ENCODE data around the gene JPH3. TPM values are rescaled to one million over a fixed set of nuclear protein-coding genes. Genes with fewer than 3 reads are reported as not detected.

Gene JPH3
- total and polyA plus RNA-seq, 4 experiments from 2014 or later, result 0.09 TPM; not detected in 3

DNA sequence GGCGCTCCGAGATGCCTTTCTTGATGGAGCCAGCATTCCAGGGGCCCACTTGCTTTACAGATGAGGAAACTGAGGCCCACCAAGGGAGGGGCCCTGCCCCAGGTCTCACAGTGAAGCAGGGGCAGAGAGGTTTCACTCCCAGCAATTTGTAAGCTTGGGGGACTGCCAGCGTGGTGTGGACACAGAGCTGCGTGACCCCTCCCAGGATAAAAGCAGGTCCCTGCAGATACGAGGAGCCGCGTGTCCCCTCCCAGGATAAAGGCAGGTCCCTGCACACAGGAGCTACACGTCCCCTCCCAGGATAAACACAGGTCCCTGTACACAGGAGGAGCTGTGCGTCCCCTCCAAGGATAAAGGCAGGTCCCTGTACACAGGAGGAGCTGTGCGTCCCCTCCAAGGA, 11.7 kb downstream of the JPH3 start:
- H3K36me3 Mint-ChIP-seq, result no peaks in the 10 kb centered on the region
- no peaks in the 10 kb centered on the region for H3K4me1 Mint-ChIP-seq
- H3K27me3 Mint-ChIP-seq, result peaks cover 5 to 10% of the 10 kb centered on the region in 2 donors
- no peaks in the 10 kb centered on the region for H3K9me3 Mint-ChIP-seq
- no peak overlapping the region for H3K4me3 Mint-ChIP-seq
- intact Hi-C loops (cut with micrococcal nuclease), result no loop called here
- no peak overlapping the region for H3K4me3 ChIP-seq (ENCODE audit: low read length in 2 of 2)
- no peaks in the 10 kb centered on the region for H3K4me1 ChIP-seq (ENCODE audit: insufficient read depth, low read length)
- no peak overlapping the region for H3K27ac Mint-ChIP-seq
- ChIA-PET CTCF (ENCODE audit: partially characterized antibody) (no interaction called here), POLR2A (ENCODE audit: partially characterized antibody) (no interaction called here)
- H3K27ac ChIP-seq (ENCODE audit: low read depth, low read length), result no peak overlapping the region
- H3K36me3 ChIP-seq (ENCODE audit: insufficient read depth, low read length), result no peaks in the 10 kb centered on the region
- no peaks in the 10 kb centered on the region for H3K27me3 ChIP-seq (ENCODE audit: insufficient read depth, low read length)
- H3K9me3 ChIP-seq (ENCODE audit: control insufficient read depth in 1 of 2, low read length in 2 of 2), result no peaks in the 10 kb centered on the region
- DNase-seq, result no peak

DNA sequence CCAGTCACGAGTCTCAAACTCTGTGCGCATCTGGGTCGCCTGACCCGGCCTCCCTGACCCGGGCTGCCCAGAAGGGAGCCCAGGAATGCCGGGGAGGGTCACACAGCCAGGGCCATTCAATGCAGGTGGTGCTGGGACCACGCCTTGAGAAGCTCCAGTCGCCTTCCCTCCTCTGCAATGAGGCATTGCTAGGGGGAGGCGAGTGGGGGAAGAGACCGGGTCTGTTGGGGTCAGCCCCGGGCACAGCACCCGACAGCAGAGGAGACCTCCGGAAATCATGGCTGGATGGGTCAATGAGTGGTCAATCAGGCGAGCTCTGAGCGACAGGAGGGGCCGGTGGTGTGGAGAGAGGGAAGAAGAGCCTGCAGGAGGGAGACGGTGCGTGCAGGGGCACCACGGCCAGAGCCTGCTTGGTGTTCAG, 13.3 kb downstream of the JPH3 start:
- Mint-ChIP-seq H3K36me3 (no peaks in the 10 kb centered on the region), H3K4me1 (no peaks in the 10 kb centered on the region), H3K9me3 (no peaks in the 10 kb centered on the region), H3K4me3 (no peak overlapping the region), H3K27me3 (peaks cover 9 to 12% of the 10 kb centered on the region in 2 donors), H3K27ac (no peak overlapping the region)
- ChIA-PET POLR2A (ENCODE audit: partially characterized antibody) (no interaction called here), CTCF (ENCODE audit: partially characterized antibody) (interaction anchor here (1.1 kb wide), 1 partner anchor 21 kb away, joined by 3 read pairs; no protein-coding TSS in a partner anchor)
- H3K27ac ChIP-seq (ENCODE audit: low read depth, low read length), result no peak overlapping the region
- H3K4me3 ChIP-seq (ENCODE audit: low read length in 2 of 2), result no peak overlapping the region
- DNase-seq, result no peak
- H3K36me3 ChIP-seq (ENCODE audit: insufficient read depth, low read length), result no peaks in the 10 kb centered on the region
- H3K27me3 ChIP-seq (ENCODE audit: insufficient read depth, low read length), result no peaks in the 10 kb centered on the region
- H3K9me3 ChIP-seq (ENCODE audit: control insufficient read depth in 1 of 2, low read length in 2 of 2), result no peaks in the 10 kb centered on the region
- intact Hi-C loops (cut with micrococcal nuclease), result no loop called here
- H3K4me1 ChIP-seq (ENCODE audit: insufficient read depth, low read length), result no peaks in the 10 kb centered on the region

DNA sequence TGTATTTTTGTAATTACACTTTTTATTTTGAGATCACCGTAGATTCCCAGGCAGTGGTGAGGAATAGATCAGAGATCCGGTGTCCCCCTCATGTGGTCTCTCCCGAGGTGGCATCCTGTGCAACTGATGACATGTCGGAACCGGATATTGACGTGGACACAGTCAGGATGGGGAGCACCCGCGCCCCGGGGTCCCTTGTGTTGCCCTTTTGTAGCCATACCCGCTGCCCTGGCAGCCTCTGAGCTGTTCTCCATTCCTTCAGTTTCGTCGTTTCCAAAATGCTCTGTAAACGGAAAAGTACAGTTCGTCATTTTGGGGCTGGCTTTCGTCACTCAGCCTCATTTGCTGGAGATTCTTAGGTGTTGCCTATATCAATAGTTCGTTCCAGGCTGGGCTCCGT, 14.2 kb downstream of the JPH3 start:
- Mint-ChIP-seq H3K27me3 (peaks cover 7 to 12% of the 10 kb centered on the region in 2 donors), H3K4me1 (no peaks in the 10 kb centered on the region), H3K27ac (no peak overlapping the region), H3K4me3 (no peak overlapping the region), H3K9me3 (no peaks in the 10 kb centered on the region), H3K36me3 (no peaks in the 10 kb centered on the region)
- ChIA-PET CTCF (ENCODE audit: partially characterized antibody) (no interaction called here), POLR2A (ENCODE audit: partially characterized antibody) (no interaction called here)
- Histone ChIP-seq H3K27ac (ENCODE audit: low read depth, low read length) (no peak overlapping the region), H3K36me3 (ENCODE audit: insufficient read depth, low read length) (no peaks in the 10 kb centered on the region), H3K4me1 (ENCODE audit: insufficient read depth, low read length) (no peaks in the 10 kb centered on the region), H3K9me3 (ENCODE audit: control insufficient read depth in 1 of 2, low read length in 2 of 2) (no peaks in the 10 kb centered on the region), H3K4me3 (ENCODE audit: low read length in 2 of 2) (no peak overlapping the region), H3K27me3 (ENCODE audit: insufficient read depth, low read length) (no peaks in the 10 kb centered on the region)
- intact Hi-C loops (cut with micrococcal nuclease), result no loop called here
- DNase-seq, result no peak

DNA sequence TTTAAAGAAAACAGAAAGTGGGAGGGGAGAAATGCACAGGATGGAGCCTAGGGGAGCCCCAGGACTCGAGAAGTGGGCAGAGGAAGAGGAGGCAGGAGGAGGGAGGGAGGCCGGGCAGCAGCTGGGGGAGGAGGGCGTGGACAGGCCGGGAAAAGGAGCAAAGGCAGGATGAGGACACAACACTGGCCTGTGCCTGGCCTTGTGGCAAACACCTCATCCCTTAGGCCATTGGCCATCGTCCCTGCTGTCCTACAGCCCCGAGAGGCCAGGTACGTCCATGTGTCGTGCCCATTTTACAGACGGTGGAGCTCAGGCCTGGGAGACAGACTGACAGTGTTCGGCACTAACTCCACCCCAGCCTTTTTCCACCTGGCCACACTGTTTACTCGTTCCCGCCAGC, 15.9 kb downstream of the JPH3 start:
- intact Hi-C loops (cut with micrococcal nuclease), result no loop called here
- POLR2A ChIA-PET (ENCODE audit: partially characterized antibody), result no interaction called here
- no peak overlapping the region for H3K27ac Mint-ChIP-seq
- CTCF ChIA-PET (ENCODE audit: partially characterized antibody), result no interaction called here
- Histone ChIP-seq H3K36me3 (ENCODE audit: insufficient read depth, low read length) (no peaks in the 10 kb centered on the region), H3K27ac (ENCODE audit: low read depth, low read length) (no peak overlapping the region), H3K4me1 (ENCODE audit: insufficient read depth, low read length) (no peaks in the 10 kb centered on the region), H3K9me3 (ENCODE audit: control insufficient read depth in 1 of 2, low read length in 2 of 2) (no peaks in the 10 kb centered on the region), H3K4me3 (ENCODE audit: low read length in 2 of 2) (no peak overlapping the region), H3K27me3 (ENCODE audit: insufficient read depth, low read length) (no peaks in the 10 kb centered on the region)
- H3K9me3 Mint-ChIP-seq, result no peaks in the 10 kb centered on the region
- no peaks in the 10 kb centered on the region for H3K36me3 Mint-ChIP-seq
- no peak overlapping the region for H3K4me3 Mint-ChIP-seq
- H3K27me3 Mint-ChIP-seq, result peaks cover 7 to 12% of the 10 kb centered on the region in 2 donors
- no peak for DNase-seq
- no peaks in the 10 kb centered on the region for H3K4me1 Mint-ChIP-seq

DNA sequence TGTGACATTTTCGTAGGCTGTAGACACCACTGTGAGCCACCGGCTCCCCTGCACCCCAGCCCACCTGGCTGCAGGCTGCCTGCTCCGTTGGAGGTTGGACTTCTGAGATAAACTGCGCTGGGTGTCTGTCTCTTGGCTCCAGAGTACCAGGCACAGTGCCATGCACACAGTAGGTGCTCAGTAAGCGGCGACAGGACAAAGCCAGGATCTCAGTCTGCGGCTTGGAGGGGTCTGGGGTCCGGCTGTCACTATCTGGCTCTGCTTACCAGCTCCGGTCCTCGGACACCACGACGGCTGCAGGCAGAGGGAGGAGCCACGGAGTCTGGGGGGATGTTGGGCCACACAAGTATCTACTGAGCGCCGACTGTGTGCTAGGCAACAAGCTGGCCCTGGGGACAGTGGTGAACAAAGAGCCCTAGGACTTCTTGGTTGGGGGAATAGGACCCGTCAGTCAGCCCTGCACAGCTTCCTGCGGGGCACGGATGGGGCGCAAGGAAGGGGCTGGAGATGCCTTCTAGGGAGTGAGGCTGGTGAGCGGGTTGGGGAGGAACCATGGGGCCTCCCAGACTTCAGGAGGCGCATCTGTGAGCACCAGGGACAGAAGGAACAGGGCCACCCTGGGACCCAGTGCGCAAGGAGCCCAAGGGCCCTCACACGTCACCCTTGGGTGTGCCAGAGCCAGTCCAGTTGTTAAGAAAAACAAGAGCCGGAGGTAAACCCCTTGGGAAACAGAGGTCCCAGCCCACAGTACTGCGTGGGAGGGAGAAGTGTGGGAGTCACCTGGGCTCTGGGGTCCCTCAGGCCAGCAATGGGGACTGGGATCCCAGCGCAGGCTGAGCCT, 17.3 kb downstream of the JPH3 start:
- Histone ChIP-seq H3K36me3 (ENCODE audit: insufficient read depth, low read length) (no peaks in the 10 kb centered on the region), H3K4me1 (ENCODE audit: insufficient read depth, low read length) (no peaks in the 10 kb centered on the region), H3K27me3 (ENCODE audit: insufficient read depth, low read length) (no peaks in the 10 kb centered on the region), H3K4me3 (ENCODE audit: low read length in 2 of 2) (no peak overlapping the region), H3K27ac (ENCODE audit: low read depth, low read length) (no peak overlapping the region), H3K9me3 (ENCODE audit: control insufficient read depth in 1 of 2, low read length in 2 of 2) (no peaks in the 10 kb centered on the region)
- intact Hi-C loops (cut with micrococcal nuclease), result no loop called here
- peaks cover 7 to 12% of the 10 kb centered on the region in 2 donors for H3K27me3 Mint-ChIP-seq
- ChIA-PET CTCF (ENCODE audit: partially characterized antibody) (no interaction called here), POLR2A (ENCODE audit: partially characterized antibody) (no interaction called here)
- H3K4me1 Mint-ChIP-seq, result no peaks in the 10 kb centered on the region
- DNase-seq, result no peak
- H3K36me3 Mint-ChIP-seq, result no peaks in the 10 kb centered on the region
- H3K9me3 Mint-ChIP-seq, result no peaks in the 10 kb centered on the region
- no peak overlapping the region for H3K27ac Mint-ChIP-seq
- H3K4me3 Mint-ChIP-seq, result no peak overlapping the region

DNA sequence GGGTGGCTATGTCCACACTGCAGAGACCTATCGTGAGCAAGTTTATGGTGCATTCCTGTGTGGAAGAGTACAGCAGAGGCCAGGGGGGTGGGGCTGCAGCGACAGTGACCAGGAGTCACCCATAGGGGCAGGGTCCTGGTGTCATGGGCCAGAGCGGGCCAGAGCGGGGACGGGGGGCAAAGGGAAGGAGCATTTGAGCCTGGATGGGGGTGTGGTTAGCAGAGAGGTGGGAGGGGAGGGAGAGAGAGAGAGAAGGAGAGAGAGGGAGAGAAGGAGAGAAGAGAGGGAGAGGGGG, 17.8 kb downstream of the JPH3 start:
- Histone ChIP-seq H3K36me3 (ENCODE audit: insufficient read depth, low read length) (no peaks in the 10 kb centered on the region), H3K27ac (ENCODE audit: low read depth, low read length) (no peak overlapping the region), H3K9me3 (ENCODE audit: control insufficient read depth in 1 of 2, low read length in 2 of 2) (no peaks in the 10 kb centered on the region), H3K27me3 (ENCODE audit: insufficient read depth, low read length) (no peaks in the 10 kb centered on the region), H3K4me3 (ENCODE audit: low read length in 2 of 2) (no peak overlapping the region), H3K4me1 (ENCODE audit: insufficient read depth, low read length) (no peaks in the 10 kb centered on the region)
- H3K27ac Mint-ChIP-seq, result no peak overlapping the region
- H3K9me3 Mint-ChIP-seq, result no peaks in the 10 kb centered on the region
- H3K36me3 Mint-ChIP-seq, result no peaks in the 10 kb centered on the region
- DNase-seq, result no peak
- ChIA-PET POLR2A (ENCODE audit: partially characterized antibody) (no interaction called here), CTCF (ENCODE audit: partially characterized antibody) (no interaction called here)
- H3K27me3 Mint-ChIP-seq, result peaks cover 7 to 12% of the 10 kb centered on the region in 2 donors
- intact Hi-C loops (cut with micrococcal nuclease), result no loop called here
- H3K4me1 Mint-ChIP-seq, result no peaks in the 10 kb centered on the region
- no peak overlapping the region for H3K4me3 Mint-ChIP-seq

DNA sequence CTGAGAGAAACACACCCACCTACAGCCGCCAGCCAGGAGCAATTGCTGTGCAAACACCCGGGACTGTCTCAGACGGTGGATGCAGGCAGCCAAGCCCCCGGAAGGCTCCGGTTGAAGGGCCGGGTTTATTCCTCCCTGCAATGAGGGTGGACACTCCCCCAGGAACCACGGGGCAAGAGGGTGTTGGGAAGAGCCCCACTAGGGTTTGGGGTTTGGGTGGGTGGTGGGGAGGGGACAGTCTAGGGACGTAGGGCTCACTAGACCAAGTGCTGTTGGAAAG, 19.2 kb downstream of the JPH3 start:
- Histone ChIP-seq H3K36me3 (ENCODE audit: insufficient read depth, low read length) (no peaks in the 10 kb centered on the region), H3K27ac (ENCODE audit: low read depth, low read length) (no peak overlapping the region), H3K4me3 (ENCODE audit: low read length in 2 of 2) (no peak overlapping the region), H3K27me3 (ENCODE audit: insufficient read depth, low read length) (no peaks in the 10 kb centered on the region), H3K4me1 (ENCODE audit: insufficient read depth, low read length) (no peaks in the 10 kb centered on the region), H3K9me3 (ENCODE audit: control insufficient read depth in 1 of 2, low read length in 2 of 2) (no peaks in the 10 kb centered on the region)
- H3K27ac Mint-ChIP-seq, result no peak overlapping the region
- ChIA-PET POLR2A (ENCODE audit: partially characterized antibody) (no interaction called here), CTCF (ENCODE audit: partially characterized antibody) (no interaction called here)
- H3K27me3 Mint-ChIP-seq, result peaks cover 7% of the 10 kb centered on the region in 2 donors
- no peaks in the 10 kb centered on the region for H3K9me3 Mint-ChIP-seq
- no peaks in the 10 kb centered on the region for H3K4me1 Mint-ChIP-seq
- H3K36me3 Mint-ChIP-seq, result no peaks in the 10 kb centered on the region
- H3K4me3 Mint-ChIP-seq, result no peak overlapping the region
- DNase-seq, result no peak
- intact Hi-C loops (cut with micrococcal nuclease), result no loop called here
